DLD1 (cell line): ENCODE data around the gene RBM34.
"Not testable (repeated sequence)": the region's sequence is repeated elsewhere in the genome, so short reads cannot be mapped to it uniquely, and the experiment has no call there.

Experiments
- in situ Hi-C: cut with HindIII; loops from 2 replicates; pipeline ENCODE4 v1.10.0; 2017; ENCODE audit warnings: low sequenced_read_pairs

RBM34 gene

DNA sequence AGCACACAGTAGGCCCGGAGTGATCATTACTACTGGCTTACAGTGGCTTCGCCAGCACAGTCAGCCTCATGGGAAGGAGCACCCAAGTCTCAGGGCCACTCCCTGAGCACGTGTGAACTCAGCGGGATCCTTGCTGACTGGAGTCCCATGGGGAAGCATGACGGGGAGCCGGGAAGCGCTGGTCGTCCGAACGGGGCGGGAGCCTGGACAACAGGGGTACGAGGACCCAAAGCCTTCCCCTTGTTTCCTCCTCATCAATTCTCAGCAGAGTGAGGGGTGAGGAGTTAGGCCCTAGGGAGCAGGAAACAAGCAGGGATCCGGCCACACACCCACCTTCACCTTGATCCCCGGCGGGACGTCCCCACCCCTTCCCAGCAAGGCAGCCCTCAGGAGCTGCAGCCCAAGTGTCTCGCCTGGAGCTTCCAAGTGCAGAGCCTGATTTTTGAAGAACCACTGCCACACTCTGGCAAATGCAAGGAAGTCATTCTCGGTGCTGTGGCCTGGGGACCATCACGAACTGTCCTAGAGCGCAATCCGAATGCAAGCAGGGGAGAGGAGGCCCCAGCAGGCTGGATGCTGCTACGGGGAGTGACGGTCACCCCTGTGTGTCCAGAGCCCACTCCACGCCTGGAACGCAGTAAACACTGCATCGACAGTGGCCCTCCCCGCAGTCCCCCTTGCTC lies 67.9 kb downstream of the RBM34 start:
- in situ Hi-C loops: no loop called here

DNA sequence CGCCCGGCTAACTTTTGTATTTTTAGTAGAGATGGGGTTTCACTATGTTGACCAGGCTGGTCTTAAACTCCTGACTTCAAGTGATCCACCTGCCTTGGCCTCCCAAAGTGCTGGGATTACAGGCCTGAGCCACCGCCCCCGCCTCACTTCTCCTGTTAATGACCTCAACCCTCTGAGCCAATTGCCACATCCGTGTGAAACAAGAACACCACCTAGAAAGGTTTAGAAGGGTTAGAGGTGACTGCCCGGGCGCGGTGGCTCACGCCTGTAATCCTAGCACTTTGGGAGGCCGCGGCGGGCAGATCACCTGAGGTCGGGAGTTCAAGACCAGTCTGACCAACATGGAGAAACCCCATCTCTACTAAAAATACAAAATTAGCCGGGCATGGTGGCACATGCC lies 68.6 kb downstream of the RBM34 start:
- in situ Hi-C loops: not testable (repeated sequence)

DNA sequence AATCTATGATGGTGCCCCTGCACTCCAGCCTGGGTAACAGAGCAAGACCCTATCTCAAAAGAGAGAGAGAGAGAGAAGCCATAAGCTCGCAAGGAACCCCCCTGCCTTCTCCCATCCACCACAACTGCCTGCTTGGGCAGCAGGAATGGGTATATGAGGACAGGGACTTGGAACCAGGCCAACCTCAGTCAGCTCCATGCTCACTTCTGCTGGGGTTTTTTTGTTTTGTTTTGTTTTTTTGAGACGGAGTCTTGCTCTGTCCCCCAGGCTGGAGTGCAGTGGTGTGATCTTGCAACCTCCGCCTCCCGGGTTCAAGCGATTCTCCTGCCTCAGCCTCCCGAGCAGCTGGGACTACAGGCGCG lies 69.0 kb downstream of the RBM34 start:
- in situ Hi-C loops: not testable (repeated sequence)

DNA sequence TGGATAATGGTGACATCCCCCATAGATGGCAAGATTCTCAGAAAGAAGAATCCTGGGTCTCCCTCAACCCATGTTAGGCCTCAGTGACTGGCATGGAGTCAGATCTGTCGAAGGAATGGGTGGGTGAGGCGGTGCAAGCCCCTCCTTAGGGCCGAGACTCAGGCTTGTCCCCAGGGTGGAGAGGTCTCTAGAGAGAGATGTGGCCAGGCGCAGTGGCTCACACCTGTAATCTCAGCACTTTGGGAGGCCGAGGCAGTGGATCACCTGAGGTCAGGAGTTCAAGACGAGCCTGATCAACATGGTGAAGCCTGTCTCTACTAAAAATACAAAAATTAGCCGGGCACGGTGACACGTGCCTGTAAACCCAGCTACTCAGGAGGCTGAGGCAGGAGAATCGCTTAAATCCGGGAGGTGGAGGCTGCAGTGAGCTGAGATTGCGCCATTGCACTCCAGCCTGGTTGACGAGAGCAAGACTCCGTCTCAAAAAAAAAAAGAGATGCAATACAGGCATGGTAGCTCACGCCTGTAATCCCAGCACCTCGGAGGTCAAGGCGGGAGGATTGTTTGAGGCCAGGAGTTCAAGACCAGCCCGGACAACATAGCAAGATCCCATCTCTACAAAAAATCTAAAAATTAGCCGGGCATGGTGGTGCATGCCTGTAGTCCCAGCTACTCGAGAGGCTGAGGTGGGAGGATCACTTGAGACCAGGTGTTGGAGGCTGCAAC lies 69.6 kb downstream of the RBM34 start:
- in situ Hi-C loops: not testable (repeated sequence)

DNA sequence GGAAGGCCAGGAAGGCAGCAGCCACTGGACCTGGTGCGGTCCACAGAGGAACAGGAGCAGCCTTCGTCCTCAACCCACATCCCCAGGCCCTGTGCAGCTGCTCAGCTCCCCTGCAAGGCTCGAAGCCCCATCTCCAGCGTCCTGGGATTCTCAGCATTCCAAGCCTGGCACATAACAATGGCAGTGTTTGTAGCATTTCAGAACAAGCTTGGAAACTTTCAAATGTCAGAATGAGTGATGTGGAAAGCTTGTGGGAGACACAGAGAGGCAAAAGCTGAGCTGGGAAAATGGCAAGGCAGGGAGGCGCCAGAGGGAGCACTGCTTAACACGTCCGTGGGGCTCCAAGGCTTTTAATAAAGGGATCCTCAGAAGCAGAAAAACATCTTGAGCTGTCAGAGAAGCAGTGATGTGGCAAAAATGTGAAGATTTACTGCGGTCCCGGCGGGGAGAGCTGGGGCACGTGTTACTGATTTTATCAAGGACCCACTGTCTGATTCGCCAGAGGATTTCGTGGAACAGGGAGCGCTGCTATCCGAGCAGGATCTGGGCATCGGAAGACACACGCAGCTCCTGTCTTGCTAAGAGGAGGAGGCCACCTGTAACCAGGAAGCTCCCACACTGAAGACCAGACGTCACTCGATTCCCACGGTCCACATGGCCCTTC lies 70.5 kb downstream of the RBM34 start:
- in situ Hi-C loops: no loop called here

DNA sequence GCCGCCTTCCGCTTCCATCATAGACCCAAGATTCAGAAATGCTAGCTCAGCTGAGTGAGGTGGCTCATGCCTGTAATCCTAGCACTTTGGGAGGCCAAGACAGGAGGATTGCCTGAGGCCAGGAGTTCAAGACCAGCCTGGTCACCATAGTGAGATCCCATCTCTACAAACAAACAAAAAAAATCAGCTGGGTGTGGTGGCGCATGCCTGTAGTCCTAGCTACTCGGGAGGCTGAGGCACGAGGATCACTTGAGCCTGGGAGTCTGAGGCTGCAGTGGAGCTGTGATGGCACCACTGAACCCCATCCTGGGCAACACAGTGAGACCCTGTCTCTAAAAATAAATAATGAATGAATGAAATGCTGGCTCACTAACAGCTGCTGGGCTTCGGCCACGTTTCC lies 72.1 kb downstream of the RBM34 start:
- in situ Hi-C loops: no loop called here

DNA sequence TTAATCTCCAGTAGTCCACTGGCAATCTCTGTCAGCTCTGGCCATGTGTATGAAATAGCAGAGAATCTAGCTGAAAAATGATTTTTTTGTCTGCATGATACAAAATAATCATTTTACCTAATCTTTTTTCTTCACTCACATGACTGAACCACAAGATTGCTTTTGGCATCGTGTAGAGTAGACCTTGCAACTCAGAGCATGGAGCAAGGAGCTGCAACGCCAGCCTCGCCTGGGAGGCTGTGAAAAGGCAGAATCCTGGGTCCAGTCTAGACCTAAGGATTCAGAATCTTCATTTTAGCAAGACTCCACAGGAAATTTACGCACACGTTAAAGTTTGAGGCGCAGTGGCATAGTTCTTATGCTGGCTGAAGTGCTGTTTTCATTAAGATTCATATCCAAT lies 72.6 kb downstream of the RBM34 start:
- in situ Hi-C loops: no loop called here

DNA sequence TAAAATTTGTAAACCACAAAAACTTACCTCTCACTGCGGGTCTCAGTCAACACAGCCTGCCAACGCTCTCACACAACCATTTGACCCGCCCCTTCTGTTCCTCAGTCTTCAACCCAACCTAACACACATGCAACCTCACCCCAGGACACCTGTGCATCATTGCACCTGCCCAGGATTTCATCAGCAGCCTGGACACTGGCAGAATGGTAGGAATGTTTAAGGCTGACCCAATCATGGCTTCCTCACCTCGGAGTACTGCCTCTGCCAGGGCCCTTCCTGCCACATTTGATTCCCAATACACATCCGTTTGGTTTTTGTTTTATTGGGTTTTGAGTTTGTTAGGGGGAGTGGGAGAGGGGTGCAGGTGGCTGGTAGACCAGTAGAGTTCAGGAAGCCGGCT lies 73.1 kb downstream of the RBM34 start:
- in situ Hi-C loops: no loop called here

DNA sequence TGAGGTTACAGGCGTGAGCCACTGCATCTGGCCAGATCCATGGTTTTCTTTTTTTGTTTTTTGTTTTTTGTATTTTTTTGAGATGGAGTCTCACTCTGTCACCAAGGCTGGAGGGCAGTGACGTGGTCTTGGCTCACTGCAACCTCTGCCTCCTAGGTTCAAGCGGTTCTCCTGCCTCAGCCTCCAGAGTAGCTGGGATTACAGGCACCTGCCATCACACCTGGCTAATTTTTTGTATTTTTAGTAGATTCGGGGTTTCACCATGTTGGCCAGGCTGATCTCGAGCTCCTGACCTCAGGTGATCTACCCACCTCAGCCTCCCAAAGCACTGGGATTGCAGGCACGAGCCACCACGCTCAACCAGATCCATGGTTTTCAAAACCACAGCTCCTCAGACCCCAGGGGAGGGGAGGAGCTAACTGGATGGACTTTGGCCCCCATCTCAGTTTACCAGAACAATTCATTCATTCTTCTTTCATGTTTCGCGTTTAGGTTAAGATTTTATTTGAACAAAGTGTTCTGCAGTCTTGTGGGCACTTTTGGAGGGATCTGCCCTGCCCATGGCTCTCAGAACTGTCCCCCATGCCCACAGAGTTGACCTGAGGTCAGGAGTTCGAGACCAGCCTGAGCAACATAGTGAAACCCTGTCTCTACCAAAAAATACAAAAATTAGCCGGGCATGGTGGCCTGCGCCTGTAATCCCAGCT lies 75.5 kb downstream of the RBM34 start:
- in situ Hi-C loops: not testable (repeated sequence)
